PFSK-1 (cell line): ENCODE results near the gene SNX30.

Experiments
- FOXP2 ChIP-seq: optimal IDR thresholded peaks from 2 replicates; pipeline ENCODE3; 2011; ENCODE audit warnings: borderline replicate concordance, control low read depth, inconsistent platforms; ENCODE audit not compliant: insufficient read depth; ENCODE audit errors: extremely low read length, extremely low read depth
- POLR2AphosphoS5 ChIP-seq: IDR thresholded peaks from 2 replicates; pipeline ENCODE4 v1.6.1; 2012; ENCODE audit warnings: low read depth, mild to moderate bottlenecking, control low read depth, low read length, moderate library complexity
- REST ChIP-seq, 2 experiments: IDR thresholded peaks; 2 replicates each; pipeline versions ENCODE4 v1.6.1 to v1.8.0; 2011 to 2012; ENCODE audit warnings: low read depth in 2 of 2, low read length in 2 of 2, control low read depth in 1 of 2, inconsistent platforms in 1 of 2, mild to moderate bottlenecking in 1 of 2, moderate library complexity in 1 of 2; ENCODE audit not compliant: insufficient read depth in 1 of 2
- SIN3A ChIP-seq: IDR thresholded peaks from 2 replicates; pipeline ENCODE4 v1.6.1; 2012; ENCODE audit warnings: mild to moderate bottlenecking, low read length, moderate library complexity, borderline replicate concordance; ENCODE audit not compliant: insufficient read depth
- TAF1 ChIP-seq: IDR thresholded peaks from 2 replicates; pipeline ENCODE4 v1.6.1; 2012; ENCODE audit warnings: low read length, control low read depth, borderline replicate concordance; ENCODE audit not compliant: insufficient read depth

SNX30 gene

GRCh38 chr9:112819635-112820496, 69.3 kb downstream of the SNX30 start:
- TF ChIP-seq SIN3A = no peak
- no peak for TF ChIP-seq POLR2AphosphoS5
- TF ChIP-seq FOXP2 = no peak
- TF ChIP-seq REST (IDR thresholded peaks at IDR 0.05; ENCODE audit: insufficient read depth in 1 of 2, low read depth in 2 of 2, low read length in 2 of 2) = no peak
- TF ChIP-seq TAF1 = no peak

GRCh38 chr9:112820881-112821280, 70.3 kb downstream of the SNX30 start:
- no peak for TF ChIP-seq TAF1
- no peak for TF ChIP-seq POLR2AphosphoS5
- no peak for TF ChIP-seq SIN3A
- TF ChIP-seq FOXP2 = no peak

GRCh38 chr9:112822618-112823017, 72.1 kb downstream of the SNX30 start:
- TF ChIP-seq SIN3A (no peak), POLR2AphosphoS5 (no peak), REST (IDR thresholded peaks at IDR 0.05; ENCODE audit: insufficient read depth in 1 of 2, low read depth in 2 of 2, low read length in 2 of 2) (no peak), FOXP2 (no peak)

GRCh38 chr9:112823257-112823656, 72.7 kb downstream of the SNX30 start:
- TF ChIP-seq TAF1 = no peak
- TF ChIP-seq REST (IDR thresholded peaks at IDR 0.05; ENCODE audit: insufficient read depth in 1 of 2, low read depth in 2 of 2, low read length in 2 of 2) = no peak
- TF ChIP-seq POLR2AphosphoS5 = no peak
- no peak for TF ChIP-seq SIN3A
- no peak for TF ChIP-seq FOXP2

GRCh38 chr9:112831281-112831851, 80.8 kb downstream of the SNX30 start:
- TF ChIP-seq POLR2AphosphoS5 (no peak), REST (IDR thresholded peaks at IDR 0.05; ENCODE audit: insufficient read depth in 1 of 2, low read depth in 2 of 2, low read length in 2 of 2) (no peak)
